HepG2 (cell line): ENCODE data around the gene WDR62. TPM values are rescaled to one million over a fixed set of nuclear protein-coding genes. Genes with fewer than 3 reads are reported as not detected.

Source experiments
- ATAC-seq: fragments of 200-7000 bp; cut with Tn5 transposase; 3 replicates; pipeline ENCODE4 v1.9.1; 2020; ENCODE audit warnings: mild to moderate bottlenecking, moderate library complexity
- BruUV-seq: library from RNA; stranded (reverse); fragments of 400-500 nt; replicated peaks from 2 replicates; lab custom pipeline; 2021; lab: Mats Ljungman, UMichigan
- CTCF ChIA-PET: fragments of 300-600 bp; formaldehyde crosslinking; extraction: SDS; loops from one replicate; lab custom pipeline; 2021; ENCODE audit warnings: low total read pairs, inconsistent platforms, low intra/inter-chr PET ratio; lab: Yijun Ruan, JAX
- POLR2A ChIA-PET: fragments of 350-600 bp; sonication (Branson Sonifier 250); formaldehyde crosslinking; loops from one replicate; lab custom pipeline; 2020; ENCODE audit warnings: antibody characterized with exemption, inconsistent platforms; lab: Yijun Ruan, JAX
- DNase-seq: peaks from one replicate; pipeline ENCODE4 v3.0.0-alpha.2; 2015; ENCODE audit warnings: low spot score
- FAIRE-seq: peaks from 3 replicates; lab custom pipeline; 2011; peaks lifted over from hg19 to GRCh38; lab: Jason Lieb, UNC
- H2AFZ ChIP-seq: one replicate; pipeline ENCODE4 v1.6.1; 2011; ENCODE audit warnings: low read length, inconsistent platforms
- H3K27ac ChIP-seq: fragments of 300-600 bp; 3 replicates; pipeline ENCODE4 v1.8.0; 2011; ENCODE audit warnings: mixed run types, mild to moderate bottlenecking, mixed read lengths, low read length, inconsistent platforms; ENCODE audit not compliant: insufficient read depth; ENCODE audit errors: extremely low read length
- H3K27me3 ChIP-seq, 2 experiments: fragments of 200-600 bp in 1 of 2; 2 replicates in 1 of 2; 3 replicates in 1 of 2; pipeline versions ENCODE4 v1.6.0 to v1.8.0; 2011; ENCODE audit warnings: low read length in 2 of 2, mild to moderate bottlenecking in 2 of 2, moderate library complexity in 2 of 2, inconsistent platforms in 1 of 2; ENCODE audit not compliant: insufficient read depth in 2 of 2, control insufficient read depth in 1 of 2
- H3K36me3 ChIP-seq, 2 experiments: fragments of 200-600 bp in 1 of 2; replicated peaks in 1 of 2; 2 replicates in 1 of 2; 3 replicates in 1 of 2; pipeline versions ENCODE4 v1.5.1 to v1.8.0; 2011; ENCODE audit warnings: low read length in 2 of 2, inconsistent platforms in 1 of 2; ENCODE audit not compliant: insufficient read depth in 2 of 2, control insufficient read depth in 1 of 2
- H3K4me1 ChIP-seq: 2 replicates; pipeline ENCODE4 v1.5.1; 2012; ENCODE audit warnings: low read length, inconsistent platforms; ENCODE audit not compliant: insufficient read depth
- H3K4me2 ChIP-seq: 2 replicates; pipeline ENCODE4 v1.6.0; 2011; ENCODE audit warnings: low read depth, low read length, inconsistent platforms
- H3K4me3 ChIP-seq, 3 experiments: fragments of 200-600 bp in 1 of 3; sonication (generic), shearing (Covaris generic) in 1 of 3; replicated peaks in 1 of 3; 2 replicates each; pipeline ENCODE4 v1.5.1; 2011 to 2016; ENCODE audit warnings: low read length in 3 of 3, inconsistent platforms in 2 of 3, low read depth in 2 of 3, mild to moderate bottlenecking in 2 of 3, control low read depth in 1 of 3, mixed read lengths in 1 of 3; ENCODE audit not compliant: insufficient read depth in 1 of 3
- H3K79me2 ChIP-seq: one replicate; pipeline ENCODE4 v1.6.1; 2011; ENCODE audit warnings: low read length, inconsistent platforms; ENCODE audit not compliant: insufficient read depth
- H3K9ac ChIP-seq: 2 replicates; pipeline ENCODE4 v1.6.0; 2011; ENCODE audit warnings: mild to moderate bottlenecking, low read depth, low read length, inconsistent platforms; ENCODE audit not compliant: insufficient read depth
- H3K9me3 ChIP-seq: 2 replicates; pipeline ENCODE4 v1.5.1; 2012; ENCODE audit warnings: mild to moderate bottlenecking, low read length
- H4K20me1 ChIP-seq: 2 replicates; pipeline ENCODE4 v1.6.0; 2011; ENCODE audit warnings: inconsistent platforms, mild to moderate bottlenecking, low read length, moderate library complexity; ENCODE audit not compliant: insufficient read depth
- NR2F6 ChIP-seq, 2 experiments: IDR thresholded peaks; 2 replicates each; pipeline ENCODE4 v1.6.1; 2016; ENCODE audit warnings: antibody characterized with exemption in 1 of 2, mild to moderate bottlenecking in 1 of 2
- RFXANK ChIP-seq: IDR thresholded peaks from 2 replicates; pipeline ENCODE4 v1.6.1; 2016
- RNF2 ChIP-seq: fragments of 450-650 bp; conservative IDR thresholded peaks from 2 replicates; pipeline ENCODE4 v1.6.1; 2016; ENCODE audit warnings: low read depth
- SRSF9 ChIP-seq: fragments of 200-400 bp; formaldehyde crosslinking; IDR thresholded peaks from 2 replicates; pipeline ENCODE4 v1.6.1; 2018; ENCODE audit warnings: borderline replicate concordance, mild to moderate bottlenecking, low read depth, low read length; ENCODE audit not compliant: insufficient read depth, poor library complexity, severe bottlenecking
- SRY ChIP-seq: sonication (generic); formaldehyde crosslinking; IDR thresholded peaks from 2 replicates; pipeline ENCODE4 v1.8.0; 2022; ENCODE audit warnings: mild to moderate bottlenecking, missing genetic modification reagents
- YEATS4 ChIP-seq: sonication (generic); formaldehyde crosslinking; IDR thresholded peaks from 2 replicates; pipeline ENCODE4 v1.4.0; 2020; ENCODE audit warnings: missing genetic modification reagents, borderline replicate concordance
- ZKSCAN5 ChIP-seq: sonication (generic); formaldehyde crosslinking; IDR thresholded peaks from 2 replicates; pipeline ENCODE4 v1.5.1; 2020; ENCODE audit warnings: mild to moderate bottlenecking, missing genetic modification reagents
- ZNF619 ChIP-seq: sonication (generic); formaldehyde crosslinking; IDR thresholded peaks from 2 replicates; pipeline ENCODE4 v1.4.0; 2020; ENCODE audit warnings: mild to moderate bottlenecking, missing genetic modification reagents
- WGBS: methylation state at CpG from one replicate; pipeline ENCODE4 v1.1.6; 2017; ENCODE audit warnings: low lambda C conversion rate; 5-methylcytosine and 5-hydroxymethylcytosine counted together
- in situ Hi-C: cut with HindIII; loops from 2 replicates; pipeline ENCODE4 v1.10.0; 2017; ENCODE audit warnings: low pct_unique_long_range_greater_than_20kb; ENCODE audit not compliant: extremely low pct_ligation_motif_present
- intact Hi-C: fragments of 100-400 bp; cut with micrococcal nuclease; formaldehyde crosslinking; loops from one replicate; pipeline ENCODE4 v1.10.0; 2022; ENCODE audit not compliant: unreplicated experiment
- polyA plus RNA-seq, 8 experiments: library from polyadenylated mRNA; depleted of rRNA in 3 of 8; stranded (reverse) in 7 of 8; unstranded in 1 of 8; fragments of >200 nt; fragmentation: Illumina TruSeq in 4 of 8; extraction: Trizol in 4 of 8; gene quantifications; 2 replicates each; pipeline versions ENCODE4 v1.2.1 to v1.2.3, GENCODE V29; 2011 to 2016; ENCODE audit warnings: low read depth in 4 of 8, missing spikeins in 1 of 8, mixed read lengths in 1 of 8; ENCODE audit not compliant: insufficient read depth in 1 of 8
- total RNA-seq, 5 experiments: library from RNA; depleted of rRNA; stranded (reverse); fragments of >200 nt; fragmentation: Illumina TruSeq; extraction: Trizol; gene quantifications; 2 replicates each; pipeline ENCODE4 v1.2.3, GENCODE V29; 2016; ENCODE audit warnings: low read depth in 1 of 5
- TF ChIP-seq, protein P1 (sequence below): sonication (generic); formaldehyde crosslinking; conservative IDR thresholded peaks from 2 replicates; pipeline ENCODE4 v1.4.0; 2020; ENCODE audit warnings: missing genetic modification reagents
- TF ChIP-seq, protein P2 (sequence below): sonication (generic); formaldehyde crosslinking; IDR thresholded peaks from 2 replicates; pipeline ENCODE4 v1.5.0; 2020; ENCODE audit warnings: missing genetic modification reagents

Gene WDR62
- total and polyA plus RNA-seq, 2 of the 13 experiments (the other 11 are each of a cell fraction or from before 2014, with no cell fraction given), result 5.8 to 12.5 TPM

DNA sequence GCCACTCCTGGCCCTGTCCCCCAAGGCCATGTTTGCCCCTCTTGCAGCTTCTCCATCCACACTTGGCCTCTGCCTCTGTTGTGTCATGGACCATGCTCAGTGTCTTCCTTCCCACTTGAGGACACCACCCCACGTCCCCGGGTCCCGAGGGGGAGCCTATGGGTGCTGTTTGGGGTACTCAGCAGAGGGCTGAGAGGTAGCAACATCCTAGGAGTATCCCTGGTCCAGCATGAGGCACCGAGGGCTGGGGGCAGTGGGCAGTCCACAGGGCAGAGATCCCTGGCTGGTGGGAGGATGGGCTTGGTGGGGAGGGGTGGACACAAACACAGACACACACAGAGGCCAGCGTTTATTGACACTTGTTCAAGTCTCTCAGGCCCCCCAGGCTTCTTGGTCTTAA lies 95.9 kb downstream of the WDR62 start:
- H3K27me3 ChIP-seq, result no peaks in the 10 kb centered on the region
- no peak overlapping the region for H3K9ac ChIP-seq
- WGBS, result 100% methylated on average over 4 of the region's 5 CpGs
- no peaks in the 10 kb centered on the region for H3K4me1 ChIP-seq
- in situ Hi-C loops, result no loop called here
- ChIA-PET POLR2A (no interaction called here), CTCF (no interaction called here)
- DNase-seq (no peak), FAIRE-seq (no peak), ATAC-seq (no peak)
- H2AFZ ChIP-seq, result no peak overlapping the region
- BruUV-seq, result no TSS peak
- no peak overlapping the region for H3K4me2 ChIP-seq
- no peaks in the 10 kb centered on the region for H3K9me3 ChIP-seq
- H3K27ac ChIP-seq, result no peak overlapping the region
- peaks cover 26 to 45% of the 10 kb centered on the region in 2 experiments; a peak in 4 of 5 replicates for H3K36me3 ChIP-seq
- no peaks in the 10 kb centered on the region for H4K20me1 ChIP-seq
- no peaks in the 10 kb centered on the region for H3K79me2 ChIP-seq
- no peak overlapping the region for H3K4me3 ChIP-seq
- intact Hi-C loops, result no loop called here
- TF ChIP-seq ZKSCAN5 (CRISPR knock-in tag), result no peak
- no peak for TF ChIP-seq ZNF619
- TF ChIP-seq, protein P1, sequence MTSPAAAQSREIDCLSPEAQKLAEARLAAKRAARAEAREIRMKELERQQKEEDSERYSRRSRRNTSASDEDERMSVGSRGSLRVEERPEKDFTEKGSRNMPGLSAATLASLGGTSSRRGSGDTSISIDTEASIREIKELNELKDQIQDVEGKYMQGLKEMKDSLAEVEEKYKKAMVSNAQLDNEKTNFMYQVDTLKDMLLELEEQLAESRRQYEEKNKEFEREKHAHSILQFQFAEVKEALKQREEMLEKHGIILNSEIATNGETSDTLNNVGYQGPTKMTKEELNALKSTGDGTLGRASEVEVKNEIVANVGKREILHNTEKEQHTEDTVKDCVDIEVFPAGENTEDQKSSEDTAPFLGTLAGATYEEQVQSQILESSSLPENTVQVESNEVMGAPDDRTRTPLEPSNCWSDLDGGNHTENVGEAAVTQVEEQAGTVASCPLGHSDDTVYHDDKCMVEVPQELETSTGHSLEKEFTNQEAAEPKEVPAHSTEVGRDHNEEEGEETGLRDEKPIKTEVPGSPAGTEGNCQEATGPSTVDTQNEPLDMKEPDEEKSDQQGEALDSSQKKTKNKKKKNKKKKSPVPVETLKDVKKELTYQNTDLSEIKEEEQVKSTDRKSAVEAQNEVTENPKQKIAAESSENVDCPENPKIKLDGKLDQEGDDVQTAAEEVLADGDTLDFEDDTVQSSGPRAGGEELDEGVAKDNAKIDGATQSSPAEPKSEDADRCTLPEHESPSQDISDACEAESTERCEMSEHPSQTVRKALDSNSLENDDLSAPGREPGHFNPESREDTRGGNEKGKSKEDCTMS (CRISPR knock-in tag), result no peak
- TF ChIP-seq, protein P2, sequence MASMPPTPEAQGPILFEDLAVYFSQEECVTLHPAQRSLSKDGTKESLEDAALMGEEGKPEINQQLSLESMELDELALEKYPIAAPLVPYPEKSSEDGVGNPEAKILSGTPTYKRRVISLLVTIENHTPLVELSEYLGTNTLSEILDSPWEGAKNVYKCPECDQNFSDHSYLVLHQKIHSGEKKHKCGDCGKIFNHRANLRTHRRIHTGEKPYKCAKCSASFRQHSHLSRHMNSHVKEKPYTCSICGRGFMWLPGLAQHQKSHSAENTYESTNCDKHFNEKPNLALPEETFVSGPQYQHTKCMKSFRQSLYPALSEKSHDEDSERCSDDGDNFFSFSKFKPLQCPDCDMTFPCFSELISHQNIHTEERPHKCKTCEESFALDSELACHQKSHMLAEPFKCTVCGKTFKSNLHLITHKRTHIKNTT (CRISPR knock-in tag), result no peak
- no peak for TF ChIP-seq RNF2
- TF ChIP-seq SRSF9, result no peak
- no peak for TF ChIP-seq NR2F6 (IDR thresholded peaks at IDR 0.05)
- no peak for TF ChIP-seq NR2F6 (CRISPR knock-in tag; IDR thresholded peaks at IDR 0.05)
- no peak for TF ChIP-seq YEATS4
- TF ChIP-seq RFXANK, result no peak
- TF ChIP-seq SRY (CRISPR knock-in tag), result no peak
